Ishikawa (cell line): ENCODE data around the gene ANKRD6.

Experiments used
- CEBPB ChIP-seq: IDR thresholded peaks from 2 replicates; pipeline ENCODE4 v1.6.1; 2012
- CREB1 ChIP-seq: IDR thresholded peaks from 2 replicates; pipeline ENCODE4 v1.6.1; 2012; ENCODE audit warnings: low read depth
- EGR1 ChIP-seq: IDR thresholded peaks from 2 replicates; pipeline ENCODE4 v1.6.1; 2012
- EP300 ChIP-seq: IDR thresholded peaks from 2 replicates; pipeline ENCODE4 v1.6.1; 2012; ENCODE audit warnings: borderline replicate concordance
- FOXM1 ChIP-seq: IDR thresholded peaks from 2 replicates; pipeline ENCODE4 v1.6.1; 2012; ENCODE audit warnings: low read depth, borderline replicate concordance
- MAX ChIP-seq: IDR thresholded peaks from 2 replicates; pipeline ENCODE4 v1.6.1; 2012
- NFIC ChIP-seq: IDR thresholded peaks from 2 replicates; pipeline ENCODE4 v1.6.1; 2012
- RAD21 ChIP-seq: IDR thresholded peaks from 2 replicates; pipeline ENCODE4 v1.6.1; 2012; ENCODE audit warnings: low read depth
- REST ChIP-seq: IDR thresholded peaks from 2 replicates; pipeline ENCODE4 v1.6.1; 2012; ENCODE audit warnings: low read depth, mild to moderate bottlenecking
- TAF1 ChIP-seq: IDR thresholded peaks from 2 replicates; pipeline ENCODE4 v1.6.1; 2012; ENCODE audit warnings: low read depth, mild to moderate bottlenecking
- TCF12 ChIP-seq: IDR thresholded peaks from 2 replicates; pipeline ENCODE4 v1.6.1; 2012; ENCODE audit warnings: low read depth
- TEAD4 ChIP-seq: IDR thresholded peaks from 2 replicates; pipeline ENCODE4 v1.6.1; 2012
- USF1 ChIP-seq: IDR thresholded peaks from 2 replicates; pipeline ENCODE4 v1.6.1; 2012
- YY1 ChIP-seq: IDR thresholded peaks from 2 replicates; pipeline ENCODE4 v1.6.1; 2012; ENCODE audit warnings: low read depth
- ZBTB7A ChIP-seq: IDR thresholded peaks from 2 replicates; pipeline ENCODE4 v1.6.1; 2012; ENCODE audit warnings: low read depth

Gene ANKRD6

GRCh38 chr6:89667872-89668556 lies 235.1 kb downstream of the ANKRD6 start:
- TF ChIP-seq FOXM1: no peak
- TF ChIP-seq REST: no peak
- TF ChIP-seq USF1: no peak
- peak; percentile 67 for TF ChIP-seq NFIC
- no peak for TF ChIP-seq ZBTB7A
- no peak for TF ChIP-seq TCF12
- TF ChIP-seq RAD21: no peak
- 0 out of 2 replicates have a peak, but pooled peaks have one; percentile 34 for TF ChIP-seq MAX
- TF ChIP-seq YY1: no peak
- no peak for TF ChIP-seq CREB1
- no peak for TF ChIP-seq CEBPB
- TF ChIP-seq EGR1: no peak
- TF ChIP-seq EP300: 0 out of 2 replicates have a peak, but pooled peaks have one; percentile 18
- TF ChIP-seq TAF1: no peak
- TF ChIP-seq TEAD4: peak; percentile 40; the same call in 1 of the 2 replicates

GRCh38 chr6:89669002-89669401 lies 236.1 kb downstream of the ANKRD6 start:
- TF ChIP-seq RAD21 (no peak), NFIC (0 out of 2 replicates have a peak, but pooled peaks have one; percentile 11)

- TF ChIP-seq TEAD4: no peak
- TF ChIP-seq ZBTB7A: no peak
- TF ChIP-seq TCF12: no peak
- no peak for TF ChIP-seq TAF1
- no peak for TF ChIP-seq YY1
- no peak for TF ChIP-seq FOXM1
- no peak for TF ChIP-seq RAD21
- no peak for TF ChIP-seq EGR1
- no peak for TF ChIP-seq USF1
- TF ChIP-seq NFIC: no peak
- no peak for TF ChIP-seq CEBPB
- no peak for TF ChIP-seq REST
- TF ChIP-seq MAX: no peak
- TF ChIP-seq EP300: no peak
- TF ChIP-seq CREB1: no peak
These were observed 238.1 kb downstream of the ANKRD6 start for GRCh38 chr6:89670935-89671565.

- TF ChIP-seq CEBPB: no peak
- TF ChIP-seq EGR1: no peak
- TF ChIP-seq MAX: no peak
These were observed 243.2 kb downstream of the ANKRD6 start for GRCh38 chr6:89675949-89676748.

GRCh38 chr6:89678531-89678930 lies 245.6 kb downstream of the ANKRD6 start:
- TF ChIP-seq EP300 (no peak), REST (no peak), TEAD4 (no peak), CEBPB (no peak), CREB1 (no peak), TAF1 (no peak), RAD21 (no peak), ZBTB7A (no peak), TCF12 (no peak), FOXM1 (no peak), YY1 (no peak), MAX (no peak), EGR1 (no peak), USF1 (no peak), NFIC (no peak)
